HG03342 (cell line): ENCODE results near the gene INF2.

ENCODE experiments used
- ATAC-seq: cut with Tn5 transposase; IDR thresholded peaks from one replicate; pipeline ENCODE4 v1.9.1; 2021; ENCODE audit warnings: mild to moderate bottlenecking, moderate library complexity; ENCODE audit not compliant: unreplicated experiment

The INF2 gene

DNA sequence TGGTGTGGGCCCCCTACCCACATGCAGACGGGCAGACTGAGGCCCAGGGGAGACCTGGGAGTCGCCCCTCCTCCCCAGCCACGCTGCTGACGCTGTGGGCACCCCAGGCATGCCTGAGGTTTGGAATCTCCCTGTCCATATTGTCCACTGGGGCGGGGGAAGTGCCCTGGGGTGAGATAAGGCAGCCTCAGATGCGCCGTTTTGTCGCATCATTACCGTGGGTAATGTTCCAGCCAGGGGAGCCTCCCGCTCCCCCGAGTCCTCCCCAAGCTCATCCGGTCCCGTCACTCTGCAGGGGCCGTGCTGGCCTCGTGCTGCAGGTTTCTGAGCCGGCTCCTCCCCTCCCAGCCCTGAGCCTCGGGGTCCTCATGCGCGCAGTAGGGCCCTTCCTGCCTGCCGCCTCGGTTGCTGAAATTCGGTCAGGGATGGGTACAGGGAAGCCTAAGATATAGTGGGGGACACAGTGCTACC is 11.4 kb downstream of the INF2 start:
- no peak for ATAC-seq

DNA sequence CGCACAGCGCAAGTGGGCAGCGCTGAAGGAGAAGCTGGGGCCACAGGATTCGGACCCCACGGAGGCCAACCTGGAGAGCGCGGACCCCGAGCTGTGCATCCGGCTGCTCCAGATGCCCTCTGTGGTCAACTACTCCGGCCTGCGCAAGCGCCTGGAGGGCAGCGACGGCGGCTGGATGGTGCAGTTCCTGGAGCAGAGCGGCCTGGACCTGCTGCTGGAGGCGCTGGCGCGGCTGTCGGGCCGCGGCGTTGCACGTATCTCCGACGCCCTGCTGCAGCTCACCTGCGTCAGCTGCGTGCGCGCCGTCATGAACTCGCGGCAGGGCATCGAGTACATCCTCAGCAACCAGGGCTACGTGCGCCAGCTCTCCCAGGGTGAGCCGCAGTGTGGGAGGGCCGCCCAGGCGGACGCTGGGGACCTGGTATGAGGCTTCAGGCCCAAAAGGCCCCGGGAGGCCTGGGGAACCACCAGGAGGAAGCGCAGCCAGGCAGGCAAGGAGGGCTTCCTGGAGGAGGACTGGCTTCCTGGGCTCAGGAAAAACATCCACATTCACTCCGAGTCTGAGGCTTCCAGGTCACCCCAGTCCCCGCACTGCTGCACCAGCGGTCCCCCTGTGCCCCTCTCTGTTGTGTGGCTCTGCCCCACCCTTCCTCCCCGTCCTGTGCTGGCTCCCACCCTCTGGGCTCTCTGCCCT is 12.1 kb downstream of the INF2 start:
- ATAC-seq: no peak

DNA sequence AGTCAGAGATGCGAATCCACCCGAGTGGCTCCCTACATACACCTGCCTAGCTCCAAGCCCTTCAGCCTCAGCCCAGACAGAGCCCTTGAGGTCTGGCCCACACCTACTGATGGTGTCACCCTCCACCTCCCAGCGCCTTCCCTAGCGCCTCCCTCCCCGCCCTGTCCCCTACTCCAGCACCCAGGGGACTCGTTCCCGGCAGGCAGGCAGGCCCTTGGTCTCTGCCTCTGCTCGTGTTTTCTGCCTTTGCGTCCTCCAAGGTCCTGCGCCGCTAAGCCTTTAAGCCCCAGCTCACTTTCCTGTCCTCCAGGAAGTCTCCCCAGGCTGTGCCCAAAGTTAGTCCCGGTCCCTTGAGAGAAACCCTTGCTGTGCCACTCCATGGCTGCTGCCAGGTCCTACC is 12.7 kb downstream of the INF2 start:
- no peak for ATAC-seq

DNA sequence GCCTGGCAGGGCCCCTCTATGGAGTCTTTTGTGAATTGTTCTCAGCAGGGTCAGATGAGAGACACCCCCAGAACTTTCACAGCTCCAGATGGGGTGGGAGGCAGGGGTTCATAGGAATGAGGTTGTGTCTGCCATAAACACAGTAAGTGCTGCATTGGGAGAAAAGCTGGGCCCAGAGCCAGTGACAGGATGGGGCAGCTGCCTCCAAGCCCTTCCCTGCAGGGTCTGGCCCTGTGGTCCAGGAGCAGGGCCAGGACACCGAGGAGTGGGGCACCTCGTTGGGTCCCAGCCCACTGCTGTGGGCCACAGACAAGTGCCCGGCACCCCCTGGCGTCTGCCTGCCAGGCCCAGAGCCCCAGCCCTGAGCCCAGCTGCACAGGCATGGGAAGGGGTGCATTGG is 13.3 kb downstream of the INF2 start:
- ATAC-seq: no peak

DNA sequence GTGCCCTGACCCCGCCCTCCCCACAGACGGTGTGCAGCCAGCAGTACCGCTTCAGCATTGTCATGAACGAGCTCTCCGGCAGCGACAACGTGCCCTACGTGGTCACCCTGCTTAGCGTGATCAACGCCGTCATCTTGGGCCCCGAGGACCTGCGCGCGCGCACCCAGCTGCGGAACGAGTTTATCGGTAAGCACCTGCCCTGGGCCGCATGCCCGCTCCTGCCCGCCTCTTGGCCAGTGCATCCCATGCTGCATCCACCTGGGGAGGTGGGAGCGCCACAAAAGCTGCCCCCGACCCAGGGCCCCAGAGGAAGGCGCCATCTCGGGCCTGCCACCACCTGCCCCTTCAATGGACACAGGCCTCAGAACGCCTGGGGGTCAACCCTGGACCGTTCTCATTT is 13.9 kb downstream of the INF2 start:
- no peak for ATAC-seq

DNA sequence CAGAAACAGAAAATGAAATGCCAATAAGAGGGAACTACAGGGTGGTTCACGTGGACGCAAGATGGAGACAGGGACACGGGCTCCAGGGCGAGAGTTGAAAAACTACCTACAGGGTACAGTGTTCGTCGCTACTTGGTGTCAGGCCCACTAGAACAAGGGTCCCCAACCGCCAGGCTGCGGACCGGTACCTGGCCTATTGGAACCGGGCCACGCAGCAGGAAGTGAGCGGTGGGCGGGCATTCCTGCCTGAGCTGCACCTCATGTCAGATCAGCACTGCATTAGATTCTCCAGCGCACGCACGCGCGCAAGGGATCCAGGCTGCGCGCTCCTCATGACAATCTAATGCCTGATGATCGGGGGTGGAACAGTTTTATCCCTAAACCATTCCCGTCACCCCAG is 14.8 kb downstream of the INF2 start:
- ATAC-seq: no peak

DNA sequence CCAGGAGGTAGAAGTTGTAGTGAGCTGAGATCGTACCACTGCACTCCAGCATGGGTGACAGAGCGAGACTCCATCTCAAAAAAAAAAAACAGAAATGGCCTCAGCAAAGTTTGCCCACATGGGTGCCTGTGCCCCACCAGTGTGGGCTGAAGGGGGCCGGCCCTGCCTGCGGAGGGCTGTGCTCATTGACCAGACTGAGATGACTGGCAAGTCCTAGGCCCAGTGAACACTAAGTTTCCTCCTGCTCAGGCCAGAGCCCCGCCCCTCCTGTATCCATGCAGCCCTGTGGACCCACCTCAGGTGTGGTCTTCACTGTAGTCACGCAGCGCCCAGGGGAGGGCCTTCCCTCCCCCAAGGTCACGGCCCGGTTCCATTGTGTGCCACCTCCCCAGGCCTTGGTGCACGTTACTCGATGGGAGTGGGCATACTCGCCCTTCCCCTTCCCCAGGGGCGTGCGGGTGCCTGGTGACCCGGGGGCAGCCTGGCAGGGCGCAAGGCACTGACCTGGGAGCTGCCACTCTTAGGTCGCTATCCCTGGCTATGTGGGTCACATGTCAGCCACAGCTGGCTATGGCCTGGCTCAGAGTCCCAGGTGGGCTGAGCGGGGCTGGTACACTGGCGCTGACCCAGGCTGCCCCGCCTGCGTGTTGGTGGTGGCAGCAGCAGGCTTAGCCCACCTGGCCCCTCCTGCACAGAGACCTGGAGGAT is 16.1 kb downstream of the INF2 start:
- no peak for ATAC-seq

DNA sequence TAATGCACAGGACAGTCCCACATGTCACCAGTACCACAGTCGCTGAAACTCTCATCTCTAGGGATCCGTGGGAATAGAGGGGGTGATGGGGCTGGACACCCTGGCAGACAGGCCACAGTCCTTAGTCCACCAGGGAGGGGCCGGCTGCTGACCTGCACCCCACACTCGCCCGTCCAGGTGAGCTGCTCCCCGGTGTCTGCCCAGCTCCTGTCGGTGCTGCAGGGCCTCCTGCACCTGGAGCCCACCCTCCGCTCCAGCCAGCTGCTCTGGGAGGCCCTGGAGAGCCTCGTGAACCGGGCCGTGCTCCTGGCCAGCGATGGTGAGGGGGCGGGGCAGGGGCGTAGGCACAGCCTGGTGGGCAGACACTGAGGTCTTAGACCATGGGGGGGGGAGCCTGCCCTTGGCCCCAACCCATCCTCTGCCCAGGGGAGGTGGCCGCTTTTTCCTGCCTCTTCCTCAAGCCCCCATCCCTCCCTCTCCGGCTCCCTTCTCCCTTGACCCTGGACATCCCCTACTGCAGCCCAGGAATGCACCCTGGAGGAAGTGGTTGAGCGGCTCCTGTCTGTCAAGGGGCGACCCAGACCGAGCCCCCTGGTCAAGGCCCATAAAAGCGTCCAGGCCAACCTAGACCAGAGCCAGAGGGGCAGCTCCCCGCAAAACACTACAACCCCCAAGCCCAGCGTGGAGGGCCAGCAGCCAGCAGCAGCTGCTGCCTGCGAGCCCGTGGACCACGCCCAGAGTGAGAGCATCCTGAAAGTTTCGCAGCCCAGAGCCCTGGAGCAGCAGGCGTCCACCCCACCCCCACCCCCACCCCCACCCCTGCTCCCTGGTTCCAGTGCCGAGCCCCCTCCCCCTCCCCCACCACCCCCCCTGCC is 17.6 kb downstream of the INF2 start:
- ATAC-seq: no peak

DNA sequence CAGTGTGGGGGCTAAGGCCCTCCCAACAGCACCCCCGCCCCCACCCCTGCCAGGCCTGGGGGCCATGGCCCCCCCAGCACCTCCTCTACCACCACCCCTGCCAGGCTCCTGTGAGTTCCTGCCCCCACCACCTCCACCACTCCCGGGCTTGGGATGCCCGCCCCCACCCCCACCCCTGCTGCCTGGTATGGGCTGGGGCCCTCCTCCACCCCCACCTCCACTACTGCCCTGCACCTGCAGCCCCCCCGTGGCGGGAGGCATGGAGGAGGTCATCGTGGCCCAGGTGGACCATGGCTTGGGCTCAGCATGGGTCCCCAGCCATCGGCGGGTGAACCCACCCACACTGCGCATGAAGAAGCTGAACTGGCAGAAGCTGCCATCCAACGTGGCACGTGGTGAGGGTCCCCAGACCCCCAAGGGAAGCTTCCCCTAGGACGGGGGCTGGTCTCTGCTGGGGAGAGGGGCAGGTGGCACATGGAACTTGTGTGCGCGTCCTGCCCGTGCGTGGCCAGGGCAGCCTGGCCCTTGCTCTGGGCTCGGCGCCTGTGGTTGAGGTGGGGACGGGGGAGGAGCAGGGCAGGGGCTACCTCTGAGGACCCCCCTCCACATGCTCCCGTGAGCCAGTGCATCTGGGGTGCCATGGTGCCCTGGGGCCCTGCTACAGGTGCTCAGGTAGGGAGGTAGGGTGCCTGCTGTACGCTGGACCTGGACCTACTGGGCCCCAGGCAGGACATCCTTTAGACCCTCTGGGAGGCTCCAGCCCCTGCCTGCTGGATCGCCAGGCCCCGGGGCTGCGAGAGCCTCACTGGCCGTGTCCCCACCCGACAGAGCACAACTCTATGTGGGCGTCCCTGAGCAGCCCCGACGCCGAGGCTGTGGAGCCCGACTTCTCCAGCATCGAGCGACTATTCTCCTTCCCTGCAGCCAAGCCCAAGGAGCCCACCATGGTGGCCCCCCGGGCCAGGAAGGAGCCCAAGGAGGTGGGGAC is 18.5 kb downstream of the INF2 start:
- ATAC-seq: no peak

DNA sequence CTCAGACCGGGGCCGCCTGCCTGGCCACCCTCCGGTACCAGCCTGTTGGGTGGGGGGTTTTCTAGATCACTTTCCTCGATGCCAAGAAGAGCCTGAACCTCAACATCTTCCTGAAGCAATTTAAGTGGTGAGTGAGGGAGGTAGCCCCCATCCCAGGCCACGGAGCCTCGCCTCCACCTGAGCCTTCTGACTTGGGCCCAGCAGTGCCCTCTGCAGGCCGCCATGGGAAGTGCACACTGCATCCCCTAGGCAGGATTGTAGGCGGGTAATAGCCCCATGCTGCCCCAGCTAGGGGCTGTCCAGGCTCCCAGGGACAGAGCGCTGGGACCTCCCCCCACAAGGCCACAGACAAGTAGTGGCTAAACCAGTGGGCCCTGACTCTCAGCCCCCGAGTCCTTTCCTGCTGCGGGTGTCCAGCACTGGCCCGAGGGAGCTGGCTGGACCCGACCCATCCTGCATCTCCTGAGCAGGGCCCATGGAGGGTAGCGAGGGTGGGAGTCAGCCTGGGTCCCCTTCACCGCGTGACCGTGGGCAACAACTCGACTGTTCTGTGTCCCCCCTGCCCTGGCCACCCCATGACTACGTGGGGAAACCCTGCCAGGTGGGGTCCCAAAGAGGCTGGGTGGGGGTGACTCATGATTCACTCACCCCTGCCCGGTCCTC is 19.3 kb downstream of the INF2 start:
- ATAC-seq: no peak

DNA sequence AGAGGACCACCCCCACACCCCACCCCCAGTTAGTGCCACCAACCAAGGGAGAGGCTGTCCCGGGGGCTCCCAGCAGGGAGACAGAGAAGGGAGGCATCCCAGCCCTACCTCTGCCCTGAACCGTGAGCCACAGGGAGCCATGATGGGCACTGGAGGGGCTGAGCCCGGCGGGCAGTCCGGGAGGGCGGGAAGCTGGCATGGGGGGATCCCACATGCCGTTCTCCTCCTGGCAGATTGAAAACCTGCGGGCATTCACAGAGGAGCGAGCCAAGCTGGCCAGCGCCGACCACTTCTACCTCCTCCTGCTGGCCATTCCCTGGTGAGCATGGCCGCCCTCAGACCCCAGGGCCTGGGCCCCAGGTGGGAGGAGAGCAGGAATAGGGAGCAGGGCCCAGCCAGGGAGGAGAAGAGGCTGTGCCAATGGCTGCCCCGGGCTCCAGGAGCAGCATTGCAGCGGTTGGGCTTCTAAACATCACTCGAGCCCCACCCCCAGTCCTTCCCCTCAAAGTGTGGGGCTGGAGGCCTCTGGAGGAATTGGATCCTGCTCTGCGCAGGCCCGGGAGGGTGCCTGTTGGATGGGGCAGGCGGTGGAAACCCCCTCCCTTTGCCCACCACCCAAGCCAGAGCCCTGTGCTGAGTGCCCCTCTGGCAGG is 20.1 kb downstream of the INF2 start:
- no peak for ATAC-seq

DNA sequence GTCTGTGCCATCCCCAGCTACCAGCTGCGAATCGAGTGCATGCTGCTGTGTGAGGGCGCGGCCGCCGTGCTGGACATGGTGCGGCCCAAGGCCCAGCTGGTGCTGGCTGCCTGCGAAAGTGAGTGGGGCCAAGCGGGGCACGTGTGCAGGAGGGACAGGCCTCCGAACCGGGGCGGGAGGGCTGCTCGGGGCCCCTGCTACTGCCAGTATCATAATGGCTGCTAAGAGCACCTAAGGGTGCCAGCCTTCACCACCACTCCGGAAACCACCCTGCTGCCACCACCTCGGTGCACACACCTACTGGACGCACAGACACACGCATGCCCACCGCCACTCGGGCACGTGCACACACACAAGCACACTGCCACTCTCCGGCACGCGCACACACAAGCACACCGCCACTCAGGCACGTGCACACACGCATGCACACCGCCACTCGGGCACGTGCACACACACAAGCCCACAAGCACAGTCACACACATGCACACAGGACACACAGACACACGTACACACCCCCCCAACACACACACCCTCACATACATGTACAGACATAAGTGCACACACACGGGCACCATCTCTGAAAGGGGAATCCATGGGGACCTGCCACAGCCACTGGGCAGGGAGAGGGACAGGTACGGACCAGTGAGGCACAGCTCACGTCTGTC is 20.8 kb downstream of the INF2 start:
- no peak for ATAC-seq

DNA sequence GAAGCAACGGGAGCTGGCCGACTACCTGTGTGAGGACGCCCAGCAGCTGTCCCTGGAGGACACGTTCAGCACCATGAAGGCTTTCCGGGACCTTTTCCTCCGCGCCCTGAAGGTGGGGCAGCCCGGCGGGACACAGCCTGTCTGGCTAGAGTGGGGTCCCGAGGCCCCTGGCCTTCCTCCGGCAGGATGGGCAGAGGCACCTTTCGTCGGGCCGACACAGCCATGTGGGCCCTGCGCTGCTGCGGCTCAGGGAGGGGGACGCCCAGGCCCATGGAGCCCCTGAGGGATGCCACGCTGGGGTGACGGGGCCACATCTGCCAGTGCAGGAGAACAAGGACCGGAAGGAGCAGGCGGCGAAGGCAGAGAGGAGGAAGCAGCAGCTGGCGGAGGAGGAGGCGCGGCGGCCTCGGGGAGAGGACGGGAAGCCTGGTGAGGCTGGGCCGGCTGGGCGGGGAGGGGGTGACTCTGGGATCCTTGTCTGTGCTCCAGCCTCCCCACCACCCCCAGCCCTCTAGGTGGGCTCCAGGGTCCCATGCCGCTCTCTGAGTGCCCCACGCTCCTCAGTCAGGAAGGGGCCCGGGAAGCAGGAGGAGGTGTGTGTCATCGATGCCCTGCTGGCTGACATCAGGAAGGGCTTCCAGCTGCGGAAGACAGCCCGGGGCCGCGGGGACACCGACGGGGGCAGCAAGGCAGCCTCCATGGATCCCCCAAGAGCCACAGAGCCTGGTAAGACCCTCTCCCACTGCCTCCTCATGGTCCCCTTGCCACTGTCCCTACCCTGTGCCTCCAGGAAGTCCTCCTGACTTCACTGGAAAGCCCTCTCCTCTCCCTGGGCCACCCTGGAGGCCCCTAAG is 23.7 kb downstream of the INF2 start:
- no peak for ATAC-seq

DNA sequence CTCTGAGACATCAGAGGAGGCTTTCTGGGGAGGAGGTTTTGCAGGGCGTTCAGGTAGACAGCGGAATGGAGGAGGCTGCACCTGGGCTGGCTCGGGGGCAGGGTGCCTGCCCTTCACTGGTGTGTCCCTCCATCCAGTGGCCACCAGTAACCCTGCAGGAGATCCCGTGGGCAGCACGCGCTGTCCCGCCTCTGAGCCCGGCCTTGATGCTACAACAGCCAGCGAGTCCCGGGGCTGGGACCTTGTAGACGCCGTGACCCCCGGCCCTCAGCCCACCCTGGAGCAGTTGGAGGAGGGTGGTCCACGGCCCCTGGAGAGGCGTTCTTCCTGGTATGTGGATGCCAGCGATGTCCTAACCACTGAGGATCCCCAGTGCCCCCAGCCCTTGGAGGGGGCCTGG is 24.6 kb downstream of the INF2 start:
- no peak for ATAC-seq

DNA sequence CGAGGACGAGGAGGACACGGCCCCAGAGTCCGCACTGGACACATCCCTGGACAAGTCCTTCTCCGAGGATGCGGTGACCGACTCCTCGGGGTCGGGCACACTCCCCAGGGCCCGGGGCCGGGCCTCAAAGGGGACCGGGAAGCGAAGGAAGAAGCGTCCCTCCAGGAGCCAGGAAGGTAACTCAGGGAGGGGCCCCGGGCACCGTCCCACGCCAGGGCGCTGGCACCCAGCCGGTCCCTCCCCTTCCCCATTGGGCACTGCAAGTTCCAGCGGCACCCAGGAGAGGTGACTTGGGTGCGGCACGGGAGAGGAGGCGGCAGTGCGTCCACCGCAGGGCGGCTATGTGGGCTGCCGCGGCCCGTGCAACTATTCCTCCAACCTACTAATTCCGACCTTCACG is 25.3 kb downstream of the INF2 start:
- ATAC-seq: no peak

DNA sequence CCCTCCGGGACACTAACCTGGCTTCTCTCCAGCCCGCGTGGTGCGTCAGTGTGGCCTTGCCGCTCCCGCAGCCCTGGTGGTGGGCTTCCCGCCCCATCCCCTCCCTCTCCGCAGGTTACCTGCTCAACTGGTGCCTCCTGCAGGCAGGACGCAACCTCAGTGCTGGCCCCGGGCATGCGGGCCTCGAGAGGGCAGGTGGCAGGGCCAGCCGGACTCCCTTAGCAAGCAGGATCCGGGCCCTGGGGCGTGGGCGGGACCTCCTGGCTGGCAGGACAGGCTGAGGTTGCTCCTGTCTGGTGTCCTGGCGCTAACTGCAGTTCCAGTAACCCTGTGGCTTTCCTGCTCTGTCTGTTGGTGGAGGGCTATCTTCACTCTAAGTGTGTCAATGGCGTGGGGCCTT is 26.0 kb downstream of the INF2 start:
- no peak for ATAC-seq

DNA sequence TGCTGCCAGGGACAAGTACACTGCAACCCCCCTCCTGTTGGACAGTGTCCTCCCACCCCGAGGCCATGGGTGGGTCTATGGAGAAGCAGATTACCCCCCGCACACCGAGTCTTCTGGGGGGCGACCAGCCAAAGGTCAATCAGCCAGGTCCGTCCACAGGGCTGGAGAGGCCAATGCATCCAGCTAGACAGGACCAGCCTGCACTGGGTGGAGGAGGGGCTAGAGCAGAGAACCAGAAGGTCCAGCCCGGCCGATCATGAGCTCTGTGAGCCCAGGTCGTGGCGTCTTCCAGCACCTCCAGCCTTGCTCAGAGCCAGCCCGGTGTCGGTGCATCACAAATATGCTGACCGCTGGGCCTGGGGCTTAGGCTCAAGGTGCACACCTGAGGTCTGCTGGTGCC is 26.5 kb downstream of the INF2 start:
- ATAC-seq: no peak

DNA sequence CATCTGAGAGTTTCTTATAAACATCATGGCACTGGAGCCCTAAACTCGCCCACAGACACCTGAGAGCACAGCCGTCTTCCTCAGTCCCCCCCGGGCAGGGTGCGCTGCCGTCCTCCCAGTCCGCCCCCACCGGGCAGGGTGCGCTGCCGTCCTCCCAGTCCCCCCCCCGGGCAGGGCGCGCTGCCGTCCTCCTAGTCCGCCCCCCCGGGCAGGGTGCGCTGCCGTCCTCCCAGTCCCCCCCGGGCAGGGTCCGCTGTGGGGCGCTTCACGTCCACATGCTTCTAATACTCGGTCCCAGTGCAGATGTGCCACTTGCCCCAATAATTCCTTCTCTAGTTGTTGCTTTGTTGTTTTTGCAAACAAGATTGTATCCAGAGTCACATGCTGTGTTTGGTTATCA is 27.7 kb downstream of the INF2 start:
- ATAC-seq: no peak
